OCI-LY1 (cell line): ENCODE results near the gene ABCA4.

Experiments used
- H2AFZ ChIP-seq: fragments of 200-600 bp; sonication (generic), shearing (Covaris generic); 2 replicates; pipeline ENCODE4 v1.6.0; 2014; ENCODE audit warnings: antibody characterized with exemption, mild to moderate bottlenecking, low read length
- H3F3A ChIP-seq: fragments of 200-600 bp; sonication (generic), shearing (Covaris generic); 2 replicates; pipeline ENCODE4 v1.6.0; 2014; ENCODE audit warnings: mild to moderate bottlenecking, antibody characterized with exemption, low read length, moderate library complexity; ENCODE audit not compliant: insufficient read depth
- H3K27ac ChIP-seq: fragments of 200-600 bp; sonication (generic); 2 replicates; pipeline ENCODE4 v1.5.1; 2014; ENCODE audit warnings: low read length, mixed run types, mild to moderate bottlenecking, low read depth; ENCODE audit not compliant: poor library complexity, severe bottlenecking
- H3K27me3 ChIP-seq: fragments of 200-600 bp; sonication (generic); 2 replicates; pipeline ENCODE4 v1.6.0; 2014; ENCODE audit warnings: antibody characterized with exemption, mild to moderate bottlenecking, low read length, moderate library complexity; ENCODE audit not compliant: insufficient read depth
- H3K36me3 ChIP-seq: fragments of 200-600 bp; sonication (generic); 2 replicates; pipeline ENCODE4 v1.6.1; 2014; ENCODE audit warnings: mild to moderate bottlenecking, antibody characterized with exemption, low read length, moderate library complexity, mixed read lengths; ENCODE audit not compliant: insufficient read depth
- H3K4me1 ChIP-seq: fragments of 200-600 bp; sonication (generic); 2 replicates; pipeline ENCODE4 v1.5.1; 2014; ENCODE audit warnings: mild to moderate bottlenecking, low read length, moderate library complexity; ENCODE audit not compliant: insufficient read depth, severe bottlenecking
- H3K4me2 ChIP-seq: fragments of 200-600 bp; sonication (generic), shearing (Covaris generic); 2 replicates; pipeline ENCODE4 v1.6.1; 2014; ENCODE audit warnings: low read length
- H3K4me3 ChIP-seq: fragments of 200-600 bp; sonication (generic); 2 replicates; pipeline ENCODE4 v1.5.1; 2014; ENCODE audit warnings: low read length, low read depth, mild to moderate bottlenecking, mixed read lengths; ENCODE audit not compliant: poor library complexity, severe bottlenecking
- H3K79me2 ChIP-seq: fragments of 200-600 bp; shearing (Covaris generic); 2 replicates; pipeline ENCODE4 v1.6.1; 2016; ENCODE audit warnings: mixed run types, low read length, mixed read lengths; ENCODE audit not compliant: insufficient read depth
- H3K9ac ChIP-seq: fragments of 200-600 bp; sonication (generic), shearing (Covaris generic); 2 replicates; pipeline ENCODE4 v1.6.1; 2014; ENCODE audit warnings: mild to moderate bottlenecking, low read length, mixed read lengths
- H3K9me2 ChIP-seq: fragments of 200-600 bp; sonication (generic), shearing (Covaris generic); 2 replicates; pipeline ENCODE4 v1.6.1; 2014; ENCODE audit warnings: low read depth, mild to moderate bottlenecking, low read length, mixed read lengths
- H3K9me3 ChIP-seq: fragments of 200-600 bp; shearing (Covaris generic); 2 replicates; pipeline ENCODE4 v1.6.1; 2014; ENCODE audit warnings: low read length, mixed read lengths
- H4K20me1 ChIP-seq: fragments of 200-600 bp; sonication (generic), shearing (Covaris generic); 2 replicates; pipeline ENCODE4 v1.6.0; 2016; ENCODE audit warnings: mild to moderate bottlenecking, low read length; ENCODE audit not compliant: insufficient read depth
- CTCF ChIP-seq: fragments of 200-600 bp; sonication (generic), shearing (Covaris generic); IDR thresholded peaks from 2 replicates; pipeline ENCODE4 v1.5.1; 2017; ENCODE audit warnings: mild to moderate bottlenecking, antibody characterized with exemption, low read length, moderate library complexity, mixed read lengths
- EZH2 ChIP-seq: fragments of 200-600 bp; sonication (generic), shearing (Covaris generic); IDR thresholded peaks from 2 replicates; pipeline ENCODE4 v1.8.0; 2017; ENCODE audit warnings: borderline replicate concordance, mixed run types, mild to moderate bottlenecking, antibody characterized with exemption, low read length, moderate library complexity, mixed read lengths

The ABCA4 gene

GRCh38 chr1:94106716-94107115, 14.2 kb downstream of the ABCA4 start:
- no peak overlapping the region for H3K27ac ChIP-seq

GRCh38 chr1:94105957-94106529, 14.9 kb downstream of the ABCA4 start:
- H3K36me3 ChIP-seq, result no peaks in the 10 kb centered on the region
- no peaks in the 10 kb centered on the region for H3K4me1 ChIP-seq
- H4K20me1 ChIP-seq, result no peaks in the 10 kb centered on the region

More at GRCh38 chr1:94106716-94107115, 14.2 kb downstream of the ABCA4 start:
- no peak overlapping the region for H3K4me3 ChIP-seq
- no peaks in the 10 kb centered on the region for H3K79me2 ChIP-seq
- H4K20me1 ChIP-seq, result no peaks in the 10 kb centered on the region
- H3K9ac ChIP-seq, result no peak overlapping the region
- no peak overlapping the region for H3K4me2 ChIP-seq
- no peaks in the 10 kb centered on the region for H3K4me1 ChIP-seq
- no peak for TF ChIP-seq EZH2
- TF ChIP-seq CTCF, result no peak
- no peak overlapping the region for H2AFZ ChIP-seq
- no peaks in the 10 kb centered on the region for H3F3A ChIP-seq
- H3K9me3 ChIP-seq, result no peaks in the 10 kb centered on the region
- 0 out of 2 replicates have a peak, but pooled peaks cover 4% of the 10 kb centered on the region for H3K27me3 ChIP-seq
- H3K36me3 ChIP-seq, result no peaks in the 10 kb centered on the region
- H3K9me2 ChIP-seq, result no peaks in the 10 kb centered on the region

GRCh38 chr1:94105581-94105952, 15.4 kb downstream of the ABCA4 start:
- Histone ChIP-seq H3K4me3 (no peak overlapping the region), H3K9me3 (no peaks in the 10 kb centered on the region), H3K79me2 (no peaks in the 10 kb centered on the region), H3K4me2 (no peak overlapping the region), H4K20me1 (no peaks in the 10 kb centered on the region), H3K27me3 (0 out of 2 replicates have a peak, but pooled peaks cover 4% of the 10 kb centered on the region), H3K27ac (no peak overlapping the region), H3F3A (no peaks in the 10 kb centered on the region), H3K36me3 (no peaks in the 10 kb centered on the region), H2AFZ (no peak overlapping the region), H3K9me2 (no peaks in the 10 kb centered on the region), H3K4me1 (no peaks in the 10 kb centered on the region), H3K9ac (no peak overlapping the region)
- TF ChIP-seq CTCF (no peak), EZH2 (no peak)

More at GRCh38 chr1:94105957-94106529, 14.9 kb downstream of the ABCA4 start:
- no peak overlapping the region for H3K27ac ChIP-seq
- H3K79me2 ChIP-seq, result no peaks in the 10 kb centered on the region
- no peaks in the 10 kb centered on the region for H3F3A ChIP-seq
- 0 out of 2 replicates have a peak, but pooled peaks cover 4% of the 10 kb centered on the region for H3K27me3 ChIP-seq
- H2AFZ ChIP-seq, result no peak overlapping the region
- no peak overlapping the region for H3K4me2 ChIP-seq
- no peaks in the 10 kb centered on the region for H3K9me3 ChIP-seq
- H3K9me2 ChIP-seq, result no peaks in the 10 kb centered on the region
- no peak for TF ChIP-seq CTCF
- H3K9ac ChIP-seq, result no peak overlapping the region
- H3K4me3 ChIP-seq, result no peak overlapping the region
